ENCODE results near the gene VPS26C.

VPS26C gene

GRCh38 chr21:37200641-37201480 is 66.3 kb downstream of the VPS26C start:
- no peak for DNase-seq

GRCh38 chr21:37199057-37199924 is 67.8 kb downstream of the VPS26C start:
- DNase-seq = no peak

- DNase-seq = no peak
Observed at GRCh38 chr21:37197746-37198145, 69.4 kb downstream of the VPS26C start.

- DNase-seq = no peak
Observed at GRCh38 chr21:37196847-37197246, 70.3 kb downstream of the VPS26C start.

- no peak for DNase-seq
Observed at GRCh38 chr21:37195610-37196009, 71.5 kb downstream of the VPS26C start.

- no peak for DNase-seq
Observed at GRCh38 chr21:37195059-37195458, 72.1 kb downstream of the VPS26C start.

- DNase-seq = no peak
Observed at GRCh38 chr21:37193676-37194075, 73.5 kb downstream of the VPS26C start.

GRCh38 chr21:37193006-37193405 is 74.1 kb downstream of the VPS26C start:
- no peak for DNase-seq

GRCh38 chr21:37192019-37192418 is 75.1 kb downstream of the VPS26C start:
- no peak for DNase-seq

GRCh38 chr21:37188825-37189224 is 78.3 kb downstream of the VPS26C start:
- DNase-seq = no peak

GRCh38 chr21:37186983-37187382 is 80.2 kb downstream of the VPS26C start:
- no peak for DNase-seq

- no peak for DNase-seq
Observed at GRCh38 chr21:37184784-37185593, 82.1 kb downstream of the VPS26C start.

- DNase-seq = no peak
Observed at GRCh38 chr21:37183749-37184148, 83.4 kb downstream of the VPS26C start.

- no peak for DNase-seq
Observed at GRCh38 chr21:37182222-37182621, 84.9 kb downstream of the VPS26C start.

- DNase-seq = no peak
Observed at GRCh38 chr21:37181059-37181458, 86.1 kb downstream of the VPS26C start.

- no peak for DNase-seq
Observed at GRCh38 chr21:37176716-37177115, 90.4 kb downstream of the VPS26C start.

Data from stimulated activated CD4-positive, alpha-beta T cell treated with anti-CD3 and anti-CD28 coated beads, Interleukin-2, amount 100 ng/mL, for 24 hours (primary cell).